ENCODE measurements around the gene NDUFC2.

- TF ChIP-seq GLIS3 (CRISPR knock-in tag; IDR thresholded peaks at IDR 0.05) (no peak), TCF4 (CRISPR knock-in tag; IDR thresholded peaks at IDR 0.05; ENCODE audit: borderline replicate concordance) (no peak)
These were observed 23.6 kb downstream of the NDUFC2 start for GRCh38 chr11:78056093-78056492.
